ENCODE measurements around the gene VAMP4.

- TF ChIP-seq EZH2 (IDR thresholded peaks at IDR 0.05; ENCODE audit: low read depth, unreplicated experiment) (no peak), CTCF (conservative IDR thresholded peaks at IDR 0.05; ENCODE audit: low read depth in 2 of 2) (no peak), POLR2AphosphoS5 (IDR thresholded peaks at IDR 0.05; ENCODE audit: low read depth) (no peak), EZH2phosphoT487 (IDR thresholded peaks at IDR 0.05; ENCODE audit: unreplicated experiment) (no peak), NANOG (IDR thresholded peaks at IDR 0.05; ENCODE audit: borderline replicate concordance) (no peak), JUNB (IDR thresholded peaks at IDR 0.05; ENCODE audit: unreplicated experiment) (no peak), CREB1 (CRISPR knock-in tag; IDR thresholded peaks at IDR 0.05; ENCODE audit: low read depth) (no peak), REST (IDR thresholded peaks at IDR 0.05; ENCODE audit: unreplicated experiment) (no peak), STAT1 (IDR thresholded peaks at IDR 0.05; ENCODE audit: unreplicated experiment) (no peak), ZNF114 (CRISPR knock-in tag; IDR thresholded peaks at IDR 0.05) (no peak), ZNF331 (CRISPR knock-in tag; IDR thresholded peaks at IDR 0.05; ENCODE audit: low read depth) (no peak), ETS1 (IDR thresholded peaks at IDR 0.05) (no peak), ZNF462 (CRISPR knock-in tag; IDR thresholded peaks at IDR 0.05) (no peak)
These were observed 44.7 kb upstream of the VAMP4 start for GRCh38 chr1:171786534-171786933.

Data from GM23338 (cell line).